Measurements from ENCODE around the gene SPAG9.

DNA sequence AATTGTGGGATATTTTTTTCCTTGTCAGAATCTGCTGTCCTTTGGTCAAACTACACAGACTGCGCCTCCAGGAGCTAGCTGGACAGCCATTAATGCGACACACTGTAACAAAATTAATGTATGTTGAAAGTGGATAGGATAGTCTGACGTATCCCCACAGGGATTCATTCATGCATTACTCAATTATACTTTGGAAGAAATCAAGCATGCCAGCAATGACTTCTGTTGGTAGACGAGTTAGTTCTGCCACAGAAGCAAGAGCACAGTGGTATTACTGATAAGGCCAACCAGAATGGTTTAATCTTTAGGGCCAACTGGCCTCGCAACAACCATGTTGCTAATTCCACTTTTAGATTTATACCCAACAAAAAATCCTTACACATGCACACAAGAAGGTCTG is 148.1 kb downstream of the SPAG9 start:
- TF ChIP-seq POLR2A (IDR thresholded peaks at IDR 0.05; ENCODE audit: low read depth, low read length): no peak
- no peak for TF ChIP-seq TAF1 (IDR thresholded peaks at IDR 0.05; ENCODE audit: borderline replicate concordance, low read depth, low read length)
- TF ChIP-seq POLR2AphosphoS5 (IDR thresholded peaks at IDR 0.05; ENCODE audit: low read depth, low read length): no peak

Data from GM12892 (cell line).